HepG2 (cell line): ENCODE measurements around the gene WSCD2. TPM values are rescaled to one million over a fixed set of nuclear protein-coding genes. Genes with fewer than 3 reads are reported as not detected.

Experiments
- ATAC-seq: fragments of 200-7000 bp; cut with Tn5 transposase; 3 replicates; pipeline ENCODE4 v1.9.1; 2020; ENCODE audit warnings: mild to moderate bottlenecking, moderate library complexity
- BruUV-seq: library from RNA; stranded (reverse); fragments of 400-500 nt; replicated peaks from 2 replicates; lab custom pipeline; 2021; lab: Mats Ljungman, UMichigan
- CTCF ChIA-PET: fragments of 300-600 bp; formaldehyde crosslinking; extraction: SDS; loops from one replicate; lab custom pipeline; 2021; ENCODE audit warnings: low total read pairs, inconsistent platforms, low intra/inter-chr PET ratio; lab: Yijun Ruan, JAX
- POLR2A ChIA-PET: fragments of 350-600 bp; sonication (Branson Sonifier 250); formaldehyde crosslinking; loops from one replicate; lab custom pipeline; 2020; ENCODE audit warnings: antibody characterized with exemption, inconsistent platforms; lab: Yijun Ruan, JAX
- DNase-seq: peaks from one replicate; pipeline ENCODE4 v3.0.0-alpha.2; 2015; ENCODE audit warnings: low spot score
- FAIRE-seq: peaks from 3 replicates; lab custom pipeline; 2011; peaks lifted over from hg19 to GRCh38; lab: Jason Lieb, UNC
- H2AFZ ChIP-seq: one replicate; pipeline ENCODE4 v1.6.1; 2011; ENCODE audit warnings: low read length, inconsistent platforms
- H3K27ac ChIP-seq: fragments of 300-600 bp; 3 replicates; pipeline ENCODE4 v1.8.0; 2011; ENCODE audit warnings: mixed run types, mild to moderate bottlenecking, mixed read lengths, low read length, inconsistent platforms; ENCODE audit not compliant: insufficient read depth; ENCODE audit errors: extremely low read length
- H3K27me3 ChIP-seq, 2 experiments: fragments of 200-600 bp in 1 of 2; 2 replicates in 1 of 2; 3 replicates in 1 of 2; pipeline versions ENCODE4 v1.6.0 to v1.8.0; 2011; ENCODE audit warnings: low read length in 2 of 2, mild to moderate bottlenecking in 2 of 2, moderate library complexity in 2 of 2, inconsistent platforms in 1 of 2; ENCODE audit not compliant: insufficient read depth in 2 of 2, control insufficient read depth in 1 of 2
- H3K36me3 ChIP-seq, 2 experiments: fragments of 200-600 bp in 1 of 2; replicated peaks in 1 of 2; 2 replicates in 1 of 2; 3 replicates in 1 of 2; pipeline versions ENCODE4 v1.5.1 to v1.8.0; 2011; ENCODE audit warnings: low read length in 2 of 2, inconsistent platforms in 1 of 2; ENCODE audit not compliant: insufficient read depth in 2 of 2, control insufficient read depth in 1 of 2
- H3K4me1 ChIP-seq: 2 replicates; pipeline ENCODE4 v1.5.1; 2012; ENCODE audit warnings: low read length, inconsistent platforms; ENCODE audit not compliant: insufficient read depth
- H3K4me2 ChIP-seq: 2 replicates; pipeline ENCODE4 v1.6.0; 2011; ENCODE audit warnings: low read depth, low read length, inconsistent platforms
- H3K4me3 ChIP-seq, 3 experiments: fragments of 200-600 bp in 1 of 3; sonication (generic), shearing (Covaris generic) in 1 of 3; replicated peaks in 1 of 3; 2 replicates each; pipeline ENCODE4 v1.5.1; 2011 to 2016; ENCODE audit warnings: low read length in 3 of 3, inconsistent platforms in 2 of 3, low read depth in 2 of 3, mild to moderate bottlenecking in 2 of 3, control low read depth in 1 of 3, mixed read lengths in 1 of 3; ENCODE audit not compliant: insufficient read depth in 1 of 3
- H3K79me2 ChIP-seq: one replicate; pipeline ENCODE4 v1.6.1; 2011; ENCODE audit warnings: low read length, inconsistent platforms; ENCODE audit not compliant: insufficient read depth
- H3K9ac ChIP-seq: 2 replicates; pipeline ENCODE4 v1.6.0; 2011; ENCODE audit warnings: mild to moderate bottlenecking, low read depth, low read length, inconsistent platforms; ENCODE audit not compliant: insufficient read depth
- H3K9me3 ChIP-seq: 2 replicates; pipeline ENCODE4 v1.5.1; 2012; ENCODE audit warnings: mild to moderate bottlenecking, low read length
- H4K20me1 ChIP-seq: 2 replicates; pipeline ENCODE4 v1.6.0; 2011; ENCODE audit warnings: inconsistent platforms, mild to moderate bottlenecking, low read length, moderate library complexity; ENCODE audit not compliant: insufficient read depth
- CTCF ChIP-seq: sonication (generic); formaldehyde crosslinking; IDR thresholded peaks from 2 replicates; pipeline ENCODE4 v1.5.0; 2020; ENCODE audit warnings: mild to moderate bottlenecking, missing genetic modification reagents, moderate library complexity
- DR1 ChIP-seq: sonication (generic); formaldehyde crosslinking; IDR thresholded peaks from 2 replicates; pipeline ENCODE4 v1.8.0; 2021; ENCODE audit warnings: mild to moderate bottlenecking, missing genetic modification reagents, inconsistent platforms
- FIP1L1 ChIP-seq: fragments of 200-400 bp; formaldehyde crosslinking; IDR thresholded peaks from 2 replicates; pipeline ENCODE4 v1.6.1; 2018; ENCODE audit warnings: low read depth, mild to moderate bottlenecking, low read length, moderate library complexity, borderline replicate concordance; ENCODE audit not compliant: insufficient read depth
- HIVEP1 ChIP-seq: sonication (generic); formaldehyde crosslinking; IDR thresholded peaks from 2 replicates; pipeline ENCODE4 v1.4.0; 2020; ENCODE audit warnings: mild to moderate bottlenecking, missing genetic modification reagents
- HOXA3 ChIP-seq: sonication (generic); formaldehyde crosslinking; IDR thresholded peaks from 2 replicates; pipeline ENCODE4 v1.5.0; 2020; ENCODE audit warnings: missing genetic modification reagents
- PHB2 ChIP-seq: fragments of 450-650 bp; IDR thresholded peaks from 2 replicates; pipeline ENCODE4 v1.6.1; 2018; ENCODE audit not compliant: partially characterized antibody
- STAG1 ChIP-seq: sonication (generic); formaldehyde crosslinking; IDR thresholded peaks from 2 replicates; pipeline ENCODE4 v1.4.0; 2020; ENCODE audit warnings: missing genetic modification reagents
- TOPORS ChIP-seq: sonication (generic); formaldehyde crosslinking; IDR thresholded peaks from 2 replicates; pipeline ENCODE4 v1.8.0; 2023; ENCODE audit warnings: mild to moderate bottlenecking, missing genetic modification reagents
- ZBTB14 ChIP-seq: sonication (generic); formaldehyde crosslinking; IDR thresholded peaks from 2 replicates; pipeline ENCODE4 v1.4.0; 2020; ENCODE audit warnings: missing genetic modification reagents
- ZFP91 ChIP-seq: sonication (generic); formaldehyde crosslinking; IDR thresholded peaks from 2 replicates; pipeline ENCODE4 v1.9.0; 2022; ENCODE audit warnings: missing genetic modification reagents, mild to moderate bottlenecking, borderline replicate concordance
- ZNF292 ChIP-seq: sonication (generic); formaldehyde crosslinking; IDR thresholded peaks from 2 replicates; pipeline ENCODE4 v1.8.1; 2022; ENCODE audit warnings: mild to moderate bottlenecking, low read depth, missing genetic modification reagents, borderline replicate concordance
- ZNF577 ChIP-seq: sonication (generic); formaldehyde crosslinking; IDR thresholded peaks from 2 replicates; pipeline ENCODE4 v1.4.0; 2020; ENCODE audit warnings: mild to moderate bottlenecking, low read depth, missing genetic modification reagents, borderline replicate concordance
- ZNF614 ChIP-seq: IDR thresholded peaks from 2 replicates; pipeline ENCODE4 v1.6.1; 2018; ENCODE audit warnings: missing biosample characterization, missing genetic modification reagents, inconsistent platforms, borderline replicate concordance
- WGBS: methylation state at CpG from one replicate; pipeline ENCODE4 v1.1.6; 2017; ENCODE audit warnings: low lambda C conversion rate; 5-methylcytosine and 5-hydroxymethylcytosine counted together
- in situ Hi-C: cut with HindIII; loops from 2 replicates; pipeline ENCODE4 v1.10.0; 2017; ENCODE audit warnings: low pct_unique_long_range_greater_than_20kb; ENCODE audit not compliant: extremely low pct_ligation_motif_present
- intact Hi-C: fragments of 100-400 bp; cut with micrococcal nuclease; formaldehyde crosslinking; loops from one replicate; pipeline ENCODE4 v1.10.0; 2022; ENCODE audit not compliant: unreplicated experiment
- polyA plus RNA-seq, 8 experiments: library from polyadenylated mRNA; depleted of rRNA in 3 of 8; stranded (reverse) in 7 of 8; unstranded in 1 of 8; fragments of >200 nt; fragmentation: Illumina TruSeq in 4 of 8; extraction: Trizol in 4 of 8; gene quantifications; 2 replicates each; pipeline versions ENCODE4 v1.2.1 to v1.2.3, GENCODE V29; 2011 to 2016; ENCODE audit warnings: low read depth in 4 of 8, missing spikeins in 1 of 8, mixed read lengths in 1 of 8; ENCODE audit not compliant: insufficient read depth in 1 of 8
- total RNA-seq, 5 experiments: library from RNA; depleted of rRNA; stranded (reverse); fragments of >200 nt; fragmentation: Illumina TruSeq; extraction: Trizol; gene quantifications; 2 replicates each; pipeline ENCODE4 v1.2.3, GENCODE V29; 2016; ENCODE audit warnings: low read depth in 1 of 5
- TF ChIP-seq, protein P1 (sequence below): sonication (generic); formaldehyde crosslinking; IDR thresholded peaks from 2 replicates; pipeline ENCODE4 v1.5.1; 2020; ENCODE audit warnings: mild to moderate bottlenecking, missing genetic modification reagents, borderline replicate concordance

WSCD2 gene
- total and polyA plus RNA-seq, 2 of the 13 experiments (the other 11 are each of a cell fraction or from before 2014, with no cell fraction given) = not detected

- no peaks in the 10 kb centered on the region for H4K20me1 ChIP-seq
- H2AFZ ChIP-seq = no peak overlapping the region
- no peaks in the 10 kb centered on the region for H3K36me3 ChIP-seq
- ChIA-PET POLR2A (no interaction called here), CTCF (no interaction called here)
- no peak overlapping the region for H3K9ac ChIP-seq
- 57% methylated on average over 3 of the region's 3 CpGs for WGBS
- no peaks in the 10 kb centered on the region for H3K4me1 ChIP-seq
- no peaks in the 10 kb centered on the region for H3K79me2 ChIP-seq
- FAIRE-seq (no peak), DNase-seq (peak; percentile 7)
- H3K9me3 ChIP-seq = no peaks in the 10 kb centered on the region
- no peak for TF ChIP-seq DR1 (CRISPR knock-in tag)
- TF ChIP-seq, protein P1, sequence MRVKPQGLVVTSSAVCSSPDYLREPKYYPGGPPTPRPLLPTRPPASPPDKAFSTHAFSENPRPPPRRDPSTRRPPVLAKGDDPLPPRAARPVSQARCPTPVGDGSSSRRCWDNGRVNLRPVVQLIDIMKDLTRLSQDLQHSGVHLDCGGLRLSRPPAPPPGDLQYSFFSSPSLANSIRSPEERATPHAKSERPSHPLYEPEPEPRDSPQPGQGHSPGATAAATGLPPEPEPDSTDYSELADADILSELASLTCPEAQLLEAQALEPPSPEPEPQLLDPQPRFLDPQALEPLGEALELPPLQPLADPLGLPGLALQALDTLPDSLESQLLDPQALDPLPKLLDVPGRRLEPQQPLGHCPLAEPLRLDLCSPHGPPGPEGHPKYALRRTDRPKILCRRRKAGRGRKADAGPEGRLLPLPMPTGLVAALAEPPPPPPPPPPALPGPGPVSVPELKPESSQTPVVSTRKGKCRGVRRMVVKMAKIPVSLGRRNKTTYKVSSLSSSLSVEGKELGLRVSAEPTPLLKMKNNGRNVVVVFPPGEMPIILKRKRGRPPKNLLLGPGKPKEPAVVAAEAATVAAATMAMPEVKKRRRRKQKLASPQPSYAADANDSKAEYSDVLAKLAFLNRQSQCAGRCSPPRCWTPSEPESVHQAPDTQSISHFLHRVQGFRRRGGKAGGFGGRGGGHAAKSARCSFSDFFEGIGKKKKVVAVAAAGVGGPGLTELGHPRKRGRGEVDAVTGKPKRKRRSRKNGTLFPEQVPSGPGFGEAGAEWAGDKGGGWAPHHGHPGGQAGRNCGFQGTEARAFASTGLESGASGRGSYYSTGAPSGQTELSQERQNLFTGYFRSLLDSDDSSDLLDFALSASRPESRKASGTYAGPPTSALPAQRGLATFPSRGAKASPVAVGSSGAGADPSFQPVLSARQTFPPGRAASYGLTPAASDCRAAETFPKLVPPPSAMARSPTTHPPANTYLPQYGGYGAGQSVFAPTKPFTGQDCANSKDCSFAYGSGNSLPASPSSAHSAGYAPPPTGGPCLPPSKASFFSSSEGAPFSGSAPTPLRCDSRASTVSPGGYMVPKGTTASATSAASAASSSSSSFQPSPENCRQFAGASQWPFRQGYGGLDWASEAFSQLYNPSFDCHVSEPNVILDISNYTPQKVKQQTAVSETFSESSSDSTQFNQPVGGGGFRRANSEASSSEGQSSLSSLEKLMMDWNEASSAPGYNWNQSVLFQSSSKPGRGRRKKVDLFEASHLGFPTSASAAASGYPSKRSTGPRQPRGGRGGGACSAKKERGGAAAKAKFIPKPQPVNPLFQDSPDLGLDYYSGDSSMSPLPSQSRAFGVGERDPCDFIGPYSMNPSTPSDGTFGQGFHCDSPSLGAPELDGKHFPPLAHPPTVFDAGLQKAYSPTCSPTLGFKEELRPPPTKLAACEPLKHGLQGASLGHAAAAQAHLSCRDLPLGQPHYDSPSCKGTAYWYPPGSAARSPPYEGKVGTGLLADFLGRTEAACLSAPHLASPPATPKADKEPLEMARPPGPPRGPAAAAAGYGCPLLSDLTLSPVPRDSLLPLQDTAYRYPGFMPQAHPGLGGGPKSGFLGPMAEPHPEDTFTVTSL (CRISPR knock-in tag) = no peak
- no peak for TF ChIP-seq ZNF614 (CRISPR knock-in tag)
- no peak for TF ChIP-seq HOXA3
- TF ChIP-seq ZNF577 = no peak
- TF ChIP-seq TOPORS (CRISPR knock-in tag) = no peak
- TF ChIP-seq ZBTB14 = no peak
- TF ChIP-seq ZNF292 (CRISPR knock-in tag) = no peak
- TF ChIP-seq PHB2 = no peak
- TF ChIP-seq ZFP91 = no peak
- no peak for TF ChIP-seq HIVEP1 (CRISPR knock-in tag)
- TF ChIP-seq STAG1 = 0 out of 2 replicates have a peak, but pooled peaks have one; percentile 5
- TF ChIP-seq CTCF (CRISPR knock-in tag) = peak; percentile 49
- TF ChIP-seq FIP1L1 = no peak
- TF ChIP-seq, all 625 proteins: peak for 2
- peaks cover 0 to 9% of the 10 kb centered on the region in 2 experiments; a peak in 1 of 5 replicates for H3K27me3 ChIP-seq
- no peak overlapping the region for H3K27ac ChIP-seq
- no peak overlapping the region for H3K4me3 ChIP-seq
- in situ Hi-C loops = no loop called here
- intact Hi-C loops = no loop called here
- peak; percentile 70 for ATAC-seq
- no peak overlapping the region for H3K4me2 ChIP-seq
- BruUV-seq = no TSS peak
Observed at GRCh38 chr12:108237272-108237671, 108.2 kb downstream of the WSCD2 start.
